Erythroblast (primary cell): ENCODE results near the gene SPRN.

Source experiments
- DNase-seq, 2 experiments: peaks; one replicate each; lab custom pipeline; 2025; lab: John Stamatoyannopoulos, UW
- GATA1 ChIP-seq: IDR thresholded peaks from 2 replicates; pipeline ENCODE4 v1.6.1; 2011; ENCODE audit warnings: low read depth, mild to moderate bottlenecking, control low read depth, low read length, moderate library complexity
- POLR2A ChIP-seq: IDR thresholded peaks from 2 replicates; pipeline ENCODE4 v1.6.1; 2011; ENCODE audit warnings: mild to moderate bottlenecking, low read length

The SPRN gene

GRCh38 chr10:133460208-133460769, 35.9 kb upstream of the SPRN start:
- TF ChIP-seq GATA1 (no peak), POLR2A (no peak)
- DNase-seq: no peak

- TF ChIP-seq POLR2A (no peak), GATA1 (no peak)
Observed at GRCh38 chr10:133459454-133460207, 35.2 kb upstream of the SPRN start.

GRCh38 chr10:133458710-133459453, 34.5 kb upstream of the SPRN start:
- DNase-seq: no peak
- TF ChIP-seq GATA1: no peak
- no peak for TF ChIP-seq POLR2A

More at GRCh38 chr10:133459454-133460207, 35.2 kb upstream of the SPRN start:
- no peak for DNase-seq

GRCh38 chr10:133458021-133458709, 33.7 kb upstream of the SPRN start:
- no peak for DNase-seq
- TF ChIP-seq POLR2A (no peak), GATA1 (no peak)

- DNase-seq: no peak
- TF ChIP-seq POLR2A (no peak), GATA1 (no peak)
Observed at GRCh38 chr10:133457100-133457841, 32.8 kb upstream of the SPRN start.

- TF ChIP-seq GATA1: no peak
- TF ChIP-seq POLR2A: no peak
- DNase-seq: no peak
Observed at GRCh38 chr10:133456041-133456951, 31.9 kb upstream of the SPRN start.

- TF ChIP-seq POLR2A (no peak), GATA1 (no peak)
- DNase-seq: no peak
Observed at GRCh38 chr10:133455611-133456031, 31.2 kb upstream of the SPRN start.

GRCh38 chr10:133455196-133455595, 30.8 kb upstream of the SPRN start:
- DNase-seq: no peak

GRCh38 chr10:133454204-133454893, 29.9 kb upstream of the SPRN start:
- DNase-seq: no peak
- TF ChIP-seq GATA1 (no peak), POLR2A (no peak)

More at GRCh38 chr10:133455196-133455595, 30.8 kb upstream of the SPRN start:
- TF ChIP-seq POLR2A (no peak), GATA1 (no peak)

- TF ChIP-seq POLR2A (no peak), GATA1 (no peak)
- no peak for DNase-seq
Observed at GRCh38 chr10:133453516-133454203, 29.2 kb upstream of the SPRN start, which contains the start of gene SCART1. TSS of gene SCART1 (plus strand) at chr10:133453945. CDS start at chr10:133453998, 53 bp downstream.

GRCh38 chr10:133452453-133452852, 28.0 kb upstream of the SPRN start:
- no peak for DNase-seq
- TF ChIP-seq GATA1: no peak
- TF ChIP-seq POLR2A: no peak
